ENCODE measurements around the gene SEMA6D.

The SEMA6D gene

DNA sequence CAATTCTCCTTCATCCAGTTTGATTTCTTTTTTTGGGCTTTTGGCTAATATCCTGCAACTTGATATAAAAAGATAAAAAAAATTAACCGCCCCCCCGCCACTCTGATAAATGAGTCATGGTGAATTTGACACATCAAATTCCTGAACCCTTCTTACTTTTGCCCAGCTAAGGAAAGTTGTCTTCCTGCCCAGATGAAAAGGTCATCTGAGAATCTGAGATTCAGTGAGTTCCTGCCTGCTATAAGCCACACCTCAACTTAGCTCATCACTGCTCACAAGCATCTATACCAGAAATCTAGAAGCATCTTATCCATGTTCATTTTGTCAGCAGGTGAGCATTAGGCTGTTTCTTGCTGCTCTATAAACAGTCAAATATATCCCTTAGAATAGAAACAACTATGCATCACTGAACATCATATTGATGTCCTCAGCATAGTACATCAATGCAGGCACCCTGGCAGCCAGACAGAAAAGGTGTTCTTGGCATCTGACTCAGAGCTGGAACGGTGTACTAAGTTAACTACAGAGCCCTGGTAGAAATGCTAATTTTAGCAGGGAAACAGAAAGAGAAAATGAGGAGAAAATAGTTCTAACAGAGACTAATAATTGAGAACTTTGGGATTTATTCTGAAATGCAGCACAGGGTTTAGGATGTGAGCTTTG is 77.1 kb downstream of the SEMA6D start:
- H3K27me3 ChIP-seq (ENCODE audit: insufficient read depth, insufficient read length), result no peaks in the 10 kb centered on the region
- no peak overlapping the region for H3K9ac ChIP-seq (ENCODE audit: insufficient read length, low read depth)
- H3K4me1 ChIP-seq (ENCODE audit: insufficient read depth, insufficient read length), result no peaks in the 10 kb centered on the region
- TF ChIP-seq YY1 (IDR thresholded peaks at IDR 0.05; ENCODE audit: insufficient read depth, insufficient read length) (no peak), ZNF274 (IDR thresholded peaks at IDR 0.05; ENCODE audit: low read depth, low read length) (no peak), SUZ12 (IDR thresholded peaks at IDR 0.05; ENCODE audit: extremely low read depth, insufficient read depth, insufficient read length) (no peak)
- H3K9me3 ChIP-seq (ENCODE audit: insufficient read depth, low read length), result no peaks in the 10 kb centered on the region
- no peak overlapping the region for H3K4me3 ChIP-seq (ENCODE audit: insufficient read length, low read depth)
- no peaks in the 10 kb centered on the region for H3K36me3 ChIP-seq (ENCODE audit: insufficient read depth, insufficient read length, low read length)
- no peak for DNase-seq (ENCODE audit: low read depth, low spot score)

GRCh38 chr15:47795864-47796263 is 78.6 kb downstream of the SEMA6D start:
- no peak for DNase-seq (ENCODE audit: low read depth, low spot score)
- no peaks in the 10 kb centered on the region for H3K27me3 ChIP-seq (ENCODE audit: insufficient read depth, insufficient read length)

GRCh38 chr15:47796339-47796738 is 79.0 kb downstream of the SEMA6D start:
- H3K36me3 ChIP-seq (ENCODE audit: insufficient read depth, insufficient read length, low read length), result no peaks in the 10 kb centered on the region
- H3K4me3 ChIP-seq (ENCODE audit: insufficient read length, low read depth), result no peak overlapping the region
- TF ChIP-seq SUZ12 (IDR thresholded peaks at IDR 0.05; ENCODE audit: extremely low read depth, insufficient read depth, insufficient read length) (no peak), YY1 (IDR thresholded peaks at IDR 0.05; ENCODE audit: insufficient read depth, insufficient read length) (no peak), ZNF274 (IDR thresholded peaks at IDR 0.05; ENCODE audit: low read depth, low read length) (no peak)

More at GRCh38 chr15:47795864-47796263, 78.6 kb downstream of the SEMA6D start:
- Histone ChIP-seq H3K9ac (ENCODE audit: insufficient read length, low read depth) (no peak overlapping the region), H3K9me3 (ENCODE audit: insufficient read depth, low read length) (no peaks in the 10 kb centered on the region), H3K4me3 (ENCODE audit: insufficient read length, low read depth) (no peak overlapping the region), H3K4me1 (ENCODE audit: insufficient read depth, insufficient read length) (no peaks in the 10 kb centered on the region), H3K36me3 (ENCODE audit: insufficient read depth, insufficient read length, low read length) (no peaks in the 10 kb centered on the region)
- no peak for TF ChIP-seq SUZ12 (IDR thresholded peaks at IDR 0.05; ENCODE audit: extremely low read depth, insufficient read depth, insufficient read length)
- no peak for TF ChIP-seq ZNF274 (IDR thresholded peaks at IDR 0.05; ENCODE audit: low read depth, low read length)
- TF ChIP-seq YY1 (IDR thresholded peaks at IDR 0.05; ENCODE audit: insufficient read depth, insufficient read length), result no peak

DNA sequence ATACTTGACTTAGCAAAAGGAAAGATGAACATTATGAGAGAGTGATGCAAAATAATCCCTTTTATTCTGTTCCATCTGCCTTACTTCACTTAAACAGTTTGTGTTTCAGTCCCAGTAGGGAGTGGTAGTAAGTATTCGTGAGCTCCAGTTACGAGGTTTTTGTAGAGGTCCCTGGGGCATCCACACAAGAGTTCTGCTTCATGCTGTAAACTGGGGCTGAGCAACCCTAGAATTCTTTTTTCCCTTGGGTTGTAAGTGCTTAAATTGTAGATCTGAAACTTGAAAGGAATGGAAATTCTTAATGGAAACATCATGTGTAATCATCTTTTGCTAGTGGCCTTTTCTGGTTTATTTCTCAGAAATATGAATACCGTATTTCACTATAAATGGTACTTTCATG is 79.5 kb downstream of the SEMA6D start:
- Histone ChIP-seq H3K9me3 (ENCODE audit: insufficient read depth, low read length) (no peaks in the 10 kb centered on the region), H3K4me1 (ENCODE audit: insufficient read depth, insufficient read length) (no peaks in the 10 kb centered on the region), H3K9ac (ENCODE audit: insufficient read length, low read depth) (no peak overlapping the region), H3K27me3 (ENCODE audit: insufficient read depth, insufficient read length) (no peaks in the 10 kb centered on the region), H3K4me3 (ENCODE audit: insufficient read length, low read depth) (no peak overlapping the region), H3K36me3 (ENCODE audit: insufficient read depth, insufficient read length, low read length) (no peaks in the 10 kb centered on the region)
- no peak for TF ChIP-seq SUZ12 (IDR thresholded peaks at IDR 0.05; ENCODE audit: extremely low read depth, insufficient read depth, insufficient read length)
- no peak for TF ChIP-seq ZNF274 (IDR thresholded peaks at IDR 0.05; ENCODE audit: low read depth, low read length)
- TF ChIP-seq YY1 (IDR thresholded peaks at IDR 0.05; ENCODE audit: insufficient read depth, insufficient read length), result no peak
- no peak for DNase-seq (ENCODE audit: low read depth, low spot score)

More at GRCh38 chr15:47796339-47796738, 79.0 kb downstream of the SEMA6D start:
- Histone ChIP-seq H3K4me1 (ENCODE audit: insufficient read depth, insufficient read length) (no peaks in the 10 kb centered on the region), H3K27me3 (ENCODE audit: insufficient read depth, insufficient read length) (no peaks in the 10 kb centered on the region), H3K9ac (ENCODE audit: insufficient read length, low read depth) (no peak overlapping the region), H3K9me3 (ENCODE audit: insufficient read depth, low read length) (no peaks in the 10 kb centered on the region)
- DNase-seq (ENCODE audit: low read depth, low spot score), result no peak

DNA sequence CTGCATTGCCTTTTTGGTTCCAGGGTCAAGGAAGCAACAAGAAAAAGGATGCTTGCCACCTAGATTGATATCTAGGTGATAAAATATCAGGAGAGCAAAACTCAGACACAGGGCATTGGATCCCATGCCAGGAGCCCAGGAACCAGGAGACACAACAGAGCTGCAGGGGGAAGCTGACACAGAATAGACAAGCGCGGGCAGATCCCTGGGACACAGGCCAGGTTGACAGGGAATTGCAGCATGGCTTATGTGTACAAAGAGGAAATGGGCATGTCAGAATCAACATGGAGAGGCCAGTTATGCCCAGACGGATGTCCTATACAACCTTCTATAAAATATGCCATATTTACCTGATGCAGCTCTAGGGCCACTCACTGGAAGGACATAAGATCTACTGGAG is 84.2 kb downstream of the SEMA6D start:
- no peaks in the 10 kb centered on the region for H3K27me3 ChIP-seq (ENCODE audit: insufficient read depth, insufficient read length)
- no peaks in the 10 kb centered on the region for H3K4me1 ChIP-seq (ENCODE audit: insufficient read depth, insufficient read length)
- TF ChIP-seq SUZ12 (IDR thresholded peaks at IDR 0.05; ENCODE audit: extremely low read depth, insufficient read depth, insufficient read length), result no peak
- TF ChIP-seq YY1 (IDR thresholded peaks at IDR 0.05; ENCODE audit: insufficient read depth, insufficient read length), result no peak
- no peak for TF ChIP-seq ZNF274 (IDR thresholded peaks at IDR 0.05; ENCODE audit: low read depth, low read length)
- H3K4me3 ChIP-seq (ENCODE audit: insufficient read length, low read depth), result no peak overlapping the region
- no peak overlapping the region for H3K9ac ChIP-seq (ENCODE audit: insufficient read length, low read depth)
- H3K36me3 ChIP-seq (ENCODE audit: insufficient read depth, insufficient read length, low read length), result no peaks in the 10 kb centered on the region
- H3K9me3 ChIP-seq (ENCODE audit: insufficient read depth, low read length), result no peaks in the 10 kb centered on the region
- no peak for DNase-seq (ENCODE audit: low read depth, low spot score)

- Histone ChIP-seq H3K4me3 (ENCODE audit: insufficient read length, low read depth) (no peak overlapping the region), H3K27me3 (ENCODE audit: insufficient read depth, insufficient read length) (no peaks in the 10 kb centered on the region), H3K4me1 (ENCODE audit: insufficient read depth, insufficient read length) (no peaks in the 10 kb centered on the region), H3K9ac (ENCODE audit: insufficient read length, low read depth) (no peak overlapping the region), H3K36me3 (ENCODE audit: insufficient read depth, insufficient read length, low read length) (no peaks in the 10 kb centered on the region), H3K9me3 (ENCODE audit: insufficient read depth, low read length) (no peaks in the 10 kb centered on the region)
- TF ChIP-seq ZNF274 (IDR thresholded peaks at IDR 0.05; ENCODE audit: low read depth, low read length), result no peak
- TF ChIP-seq SUZ12 (IDR thresholded peaks at IDR 0.05; ENCODE audit: extremely low read depth, insufficient read depth, insufficient read length), result no peak
- TF ChIP-seq YY1 (IDR thresholded peaks at IDR 0.05; ENCODE audit: insufficient read depth, insufficient read length), result no peak
- no peak for DNase-seq (ENCODE audit: low read depth, low spot score)
These were observed 84.9 kb downstream of the SEMA6D start for GRCh38 chr15:47802216-47802615.

DNA sequence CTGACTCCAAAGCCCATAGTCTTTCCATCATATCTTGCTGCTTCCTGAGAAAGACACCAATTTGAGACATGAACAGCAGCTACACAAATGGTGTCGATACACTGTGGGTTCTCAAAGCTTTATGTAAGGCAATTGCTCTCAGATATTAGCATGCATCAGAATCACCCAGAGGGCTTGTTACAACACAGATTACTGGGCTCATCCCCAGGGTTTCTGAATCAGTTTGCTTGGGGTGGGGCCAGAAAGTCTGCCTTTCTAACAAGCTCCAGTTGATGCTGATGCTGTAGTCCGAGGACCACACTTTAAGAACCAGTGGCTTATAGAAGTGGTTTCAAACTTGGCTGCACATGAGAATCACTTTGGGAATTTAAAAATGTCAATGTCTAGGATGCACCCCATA is 86.5 kb downstream of the SEMA6D start:
- Histone ChIP-seq H3K9ac (ENCODE audit: insufficient read length, low read depth) (no peak overlapping the region), H3K27me3 (ENCODE audit: insufficient read depth, insufficient read length) (no peaks in the 10 kb centered on the region), H3K9me3 (ENCODE audit: insufficient read depth, low read length) (no peaks in the 10 kb centered on the region), H3K4me1 (ENCODE audit: insufficient read depth, insufficient read length) (no peaks in the 10 kb centered on the region), H3K36me3 (ENCODE audit: insufficient read depth, insufficient read length, low read length) (no peaks in the 10 kb centered on the region), H3K4me3 (ENCODE audit: insufficient read length, low read depth) (no peak overlapping the region)
- DNase-seq (ENCODE audit: low read depth, low spot score), result no peak
- TF ChIP-seq SUZ12 (IDR thresholded peaks at IDR 0.05; ENCODE audit: extremely low read depth, insufficient read depth, insufficient read length), result no peak
- no peak for TF ChIP-seq ZNF274 (IDR thresholded peaks at IDR 0.05; ENCODE audit: low read depth, low read length)
- no peak for TF ChIP-seq YY1 (IDR thresholded peaks at IDR 0.05; ENCODE audit: insufficient read depth, insufficient read length)
